ENCODE measurements around the gene MID1. TPM values are rescaled to one million over a fixed set of nuclear protein-coding genes. Genes with fewer than 3 reads are reported as not detected.

MID1 gene
- total and polyA plus RNA-seq, 9 of the 15 experiments (the other 6 are each of a cell fraction or from before 2014, with no cell fraction given) = 0.07 to 0.54 (median 0.33) TPM

- in situ Hi-C loops (cut with MboI) (no loop called here), intact Hi-C loops (cut with micrococcal nuclease) (no loop called here)
- TF ChIP-seq HCFC1 (IDR thresholded peaks at IDR 0.05; ENCODE audit: low read depth, low read length) = no peak
- TF ChIP-seq BMI1 (IDR thresholded peaks at IDR 0.05; ENCODE audit: low read length) = no peak
- no peak for TF ChIP-seq PHB (CRISPR knock-in tag; IDR thresholded peaks at IDR 0.05)
- no peak for TF ChIP-seq FOXO4 (CRISPR knock-in tag; IDR thresholded peaks at IDR 0.05)
- no peak for TF ChIP-seq ZC3H4 (CRISPR knock-in tag; IDR thresholded peaks at IDR 0.05; ENCODE audit: borderline replicate concordance)
- TF ChIP-seq RFX5 (IDR thresholded peaks at IDR 0.05; ENCODE audit: low read depth, low read length) = no peak
- no peak for TF ChIP-seq TBP (optimal IDR thresholded peaks at IDR 0.05; ENCODE audit: low read depth, low read length)
- TF ChIP-seq ZNF407 (IDR thresholded peaks at IDR 0.05; ENCODE audit: low read depth) = no peak
- DNase-seq (ENCODE audit: extremely low read depth in 1 of 4, low spot score in 3 of 4) = no peak
- Histone ChIP-seq H2AFZ (ENCODE audit: low read depth, low read length) (no peak overlapping the region), H3K4me2 (ENCODE audit: insufficient read depth, low read length) (no peak overlapping the region), H3K27ac (ENCODE audit: extremely low read depth, low read depth, low read length) (no peak overlapping the region), H3K9ac (ENCODE audit: insufficient read depth in 1 of 2, low read depth in 2 of 2, low read length in 2 of 2) (no peak overlapping the region), H4K20me1 (replicated peaks; ENCODE audit: control insufficient read depth, insufficient read depth, low read length) (no peaks in the 10 kb centered on the region), H3K4me3 (no peak overlapping the region), H3K79me2 (ENCODE audit: control insufficient read depth, insufficient read depth, low read length) (no peaks in the 10 kb centered on the region), H3K36me3 (ENCODE audit: control insufficient read depth, insufficient read depth, low read length) (no peaks in the 10 kb centered on the region), H3K4me1 (replicated peaks in 1 of 2; ENCODE audit: control insufficient read depth in 2 of 2, insufficient read depth in 2 of 2, low read length in 2 of 2) (no peaks in the 10 kb centered on the region), H3K9me1 (ENCODE audit: control insufficient read depth, insufficient read depth, low read length) (no peaks in the 10 kb centered on the region), H3K27me3 (ENCODE audit: control insufficient read depth in 2 of 2, insufficient read depth in 2 of 2, low read length in 2 of 2) (0 out of 5 replicates have a peak, but pooled peaks cover 0 to 3% of the 10 kb centered on the region in 2 experiments), H3K9me3 (replicated peaks; ENCODE audit: control insufficient read depth, insufficient read depth, low read depth, low read length) (no peaks in the 10 kb centered on the region)
- CTCF ChIA-PET (ENCODE audit: low intra/inter-chr PET ratio) = no interaction called here
- no peak for FAIRE-seq
- no TSS peak for BruUV-seq (replicated peaks)
- POLR2A ChIA-PET = interaction anchor here (1.1 to 1.3 kb wide), 2 partner anchors 9 to 10 kb away, joined by 3 read pairs; no protein-coding TSS in a partner anchor
- ATAC-seq = no peak
Observed at GRCh38 chrX:10508891-10509290, 111.5 kb downstream of the MID1 start.
